ENCODE data around the gene RBM38. TPM values are rescaled to one million over a fixed set of nuclear protein-coding genes. Genes with fewer than 3 reads are reported as not detected.

RBM38 gene
- total and polyA plus RNA-seq, 2 of the 4 experiments (the other 2 are of a cell fraction): 5.2 to 11.9 TPM

GRCh38 chr20:57405236-57406016, 14.2 kb downstream of the RBM38 start:
- TF ChIP-seq POLR2A (IDR thresholded peaks at IDR 0.05; ENCODE audit: low read depth, low read length): no peak
- TF ChIP-seq SMC3 (IDR thresholded peaks at IDR 0.05; ENCODE audit: low read depth, low read length): no peak
- TF ChIP-seq FOS (IDR thresholded peaks at IDR 0.05; ENCODE audit: low read depth, low read length): no peak
- no peak for TF ChIP-seq NFE2L2 (IDR thresholded peaks at IDR 0.05; ENCODE audit: low read depth, low read length)
- no peak for TF ChIP-seq MAZ (IDR thresholded peaks at IDR 0.05; ENCODE audit: borderline replicate concordance, low read depth, low read length)
- TF ChIP-seq RAD21 (IDR thresholded peaks at IDR 0.05; ENCODE audit: low read length): no peak
- no peak for TF ChIP-seq RFX5 (IDR thresholded peaks at IDR 0.05; ENCODE audit: low read depth, low read length)
- TF ChIP-seq CHD1 (IDR thresholded peaks at IDR 0.05; ENCODE audit: low read depth, low read length): no peak
- TF ChIP-seq ELK1 (IDR thresholded peaks at IDR 0.05; ENCODE audit: borderline replicate concordance, low read depth, low read length): no peak
- no peak for TF ChIP-seq MXI1 (IDR thresholded peaks at IDR 0.05; ENCODE audit: borderline replicate concordance, low read depth, low read length)
- no peak for TF ChIP-seq MAFK (IDR thresholded peaks at IDR 0.05; ENCODE audit: low read depth, low read length)
- no peak for TF ChIP-seq CEBPB (IDR thresholded peaks at IDR 0.05; ENCODE audit: low read depth, low read length)
- no peak for TF ChIP-seq USF2 (IDR thresholded peaks at IDR 0.05; ENCODE audit: low read depth, low read length)
- no peak for TF ChIP-seq BHLHE40 (IDR thresholded peaks at IDR 0.05; ENCODE audit: low read depth, low read length)
- no peak for TF ChIP-seq RCOR1 (IDR thresholded peaks at IDR 0.05; ENCODE audit: insufficient replicate concordance, low read length)
- no peak for TF ChIP-seq CTCF (conservative IDR thresholded peaks at IDR 0.05; ENCODE audit: low read depth, low read length)
- ATAC-seq (ENCODE audit: low read depth) (no peak), DNase-seq (no peak)
- ChIA-PET CTCF (no interaction called here), POLR2A (ENCODE audit: unreplicated experiment) (no interaction called here)
- Histone ChIP-seq H3K14ac (replicated peaks; ENCODE audit: low read depth, low read length) (no peak overlapping the region), H3K79me1 (ENCODE audit: low read depth in 1 of 2, low read length in 2 of 2) (no peaks in the 10 kb centered on the region), H4K8ac (ENCODE audit: low read depth in 2 of 2, low read length in 2 of 2) (no peak overlapping the region), H2BK5ac (ENCODE audit: low read depth, low read length, poor library complexity, severe bottlenecking) (no peak overlapping the region), H3K18ac (ENCODE audit: low read depth, low read length) (no peak overlapping the region), H2BK15ac (ENCODE audit: low read depth, low read length) (no peak overlapping the region), H3K9me1 (ENCODE audit: insufficient read depth, low read length) (no peaks in the 10 kb centered on the region), H2AK5ac (ENCODE audit: low read depth, low read length) (no peak overlapping the region), H3K4me2 (ENCODE audit: low read depth, low read length) (no peak overlapping the region), H2AFZ (replicated peaks; ENCODE audit: low read length, poor library complexity) (no peak overlapping the region), H4K5ac (ENCODE audit: low read depth, low read length) (no peak overlapping the region), H3K23ac (ENCODE audit: low read depth, low read length) (no peak overlapping the region), H3K36me3 (ENCODE audit: control insufficient read depth, insufficient read depth, low read length) (peaks cover 23% of the 10 kb centered on the region), H4K91ac (ENCODE audit: insufficient read depth, low read depth, low read length) (no peak overlapping the region), H4K20me1 (ENCODE audit: insufficient read depth, low read length) (no peaks in the 10 kb centered on the region; the same call in 1 of the 2 replicates), H2AK9ac (replicated peaks; ENCODE audit: low read depth, low read length, poor library complexity) (no peak overlapping the region), H3K27me3 (ENCODE audit: control insufficient read depth, insufficient read depth, low read length) (no peaks in the 10 kb centered on the region), H3K27ac (ENCODE audit: insufficient read depth, low read length) (no peak overlapping the region), H3K9me3 (ENCODE audit: control insufficient read depth, insufficient read depth, low read length) (no peaks in the 10 kb centered on the region), H3K9ac (ENCODE audit: low read depth, low read length) (no peak overlapping the region), H2BK120ac (ENCODE audit: low read depth, low read length) (no peak overlapping the region), H3K56ac (ENCODE audit: extremely low read depth, insufficient read depth, low read length) (no peak overlapping the region), H2BK20ac (ENCODE audit: low read depth, low read length) (no peak overlapping the region), H3K4ac (ENCODE audit: low read depth, low read length) (no peak overlapping the region), H3K4me1 (ENCODE audit: control insufficient read depth, insufficient read depth, low read length) (peaks cover 2% of the 10 kb centered on the region; the same call in 1 of the 2 replicates), H3K4me3 (ENCODE audit: insufficient read depth, low read depth, low read length) (no peak overlapping the region)
- no TSS peak for BruUV-seq (replicated peaks)
- 100% methylated on average over 2 of the region's 18 CpGs; no CpG with 5 or more reads in 1 of the 2 experiments for WGBS, 2 experiments (ENCODE audit: extremely low coverage in 2 of 2, insufficient read length in 1 of 2)
- intact Hi-C loops (cut with micrococcal nuclease) (no loop called here), in situ Hi-C loops (cut with MboI; ENCODE audit: low sequenced_read_pairs) (no loop called here), dilution Hi-C loops (cut with HindIII; ENCODE audit: low sequenced_read_pairs, unreplicated experiment) (no loop called here)

Measured in IMR-90 (cell line).